HCT116 (cell line): ENCODE results near the gene SSU72. TPM values are rescaled to one million over a fixed set of nuclear protein-coding genes. Genes with fewer than 3 reads are reported as not detected.
"Not testable (repeated sequence)": the region's sequence is repeated elsewhere in the genome, so short reads cannot be mapped to it uniquely, and the experiment has no call there.

ENCODE experiments used
- ATAC-seq: fragments of 200-7000 bp; cut with Tn5 transposase; 2 replicates; pipeline ENCODE4 v1.9.1; 2020; ENCODE audit warnings: mild to moderate bottlenecking, moderate library complexity
- BruUV-seq: library from RNA; stranded (reverse); fragments of 400-500 nt; replicated peaks from 2 replicates; lab custom pipeline; 2021; lab: Mats Ljungman, UMichigan
- CTCF ChIA-PET: fragments of 300-600 bp; sonication (Branson Sonifier 250); formaldehyde crosslinking; loops from one replicate; lab custom pipeline; 2021; ENCODE audit warnings: antibody characterized with exemption; lab: Charles Lee
- POLR2A ChIA-PET: fragments of 300-600, 350-600 bp; sonication (Branson Sonifier 250); formaldehyde crosslinking; loops from one replicate; lab custom pipeline; 2021; ENCODE audit warnings: antibody characterized with exemption; lab: Charles Lee
- RAD21 ChIA-PET, 2 experiments: fragments of 300-600 bp; sonication (Branson Sonifier 250); formaldehyde crosslinking; loops; one replicate each; lab custom pipeline; 2023; ENCODE audit warnings: low total read pairs in 2 of 2; ENCODE audit not compliant: uncharacterized antibody in 2 of 2, unreplicated experiment in 2 of 2, low non-redundant PET in 1 of 2; lab: Charles Lee
- DNase-seq: peaks from one replicate; pipeline ENCODE4 v3.0.0-alpha.2; 2010; ENCODE audit warnings: low read depth, low spot score
- H2AFZ ChIP-seq: fragments of 200-600 bp; shearing (Covaris generic), sonication (generic); 2 replicates; pipeline ENCODE4 v1.6.1; 2017; ENCODE audit warnings: low read depth, mixed run types, mixed read lengths, antibody characterized with exemption, low read length; ENCODE audit not compliant: poor library complexity, severe bottlenecking
- H3K27ac ChIP-seq: 2 replicates; pipeline ENCODE4 v1.5.1; 2012; ENCODE audit warnings: low read depth, low read length
- H3K27me3 ChIP-seq: fragments of 200-600 bp; sonication (generic); 2 replicates; pipeline ENCODE4 v1.6.1; 2016; ENCODE audit warnings: mixed run types, low read length, mixed read lengths; ENCODE audit not compliant: insufficient read depth
- H3K36me3 ChIP-seq, 2 experiments: fragments of 200-500 bp in 1 of 2; fragments of 200-600 bp in 1 of 2; sonication (Bioruptor generic) in 1 of 2; sonication (generic) in 1 of 2; 2 replicates each; pipeline versions ENCODE4 v1.5.1 to v1.6.1; 2014 to 2016; ENCODE audit warnings: low read length in 2 of 2, inconsistent platforms in 1 of 2, mixed read lengths in 1 of 2, mixed run types in 1 of 2; ENCODE audit not compliant: insufficient read depth in 2 of 2, control insufficient read depth in 1 of 2
- H3K4me1 ChIP-seq, 2 experiments: fragments of 200-600 bp in 1 of 2; sonication (generic) in 1 of 2; 2 replicates each; pipeline versions ENCODE4 v1.5.1 to v1.6.1; 2012 to 2017; ENCODE audit warnings: low read length in 2 of 2, inconsistent platforms in 1 of 2, mild to moderate bottlenecking in 1 of 2, mixed read lengths in 1 of 2, mixed run types in 1 of 2, moderate library complexity in 1 of 2; ENCODE audit not compliant: insufficient read depth in 2 of 2, control insufficient read depth in 1 of 2
- H3K4me2 ChIP-seq: fragments of 200-600 bp; sonication (generic); 2 replicates; pipeline ENCODE4 v1.6.1; 2017; ENCODE audit warnings: mixed run types, low read length, mixed read lengths
- H3K4me3 ChIP-seq, 2 experiments: fragments of 200-600 bp in 1 of 2; sonication (generic) in 1 of 2; replicated peaks in 1 of 2; 2 replicates each; pipeline ENCODE4 v1.5.1; 2011 to 2016; ENCODE audit warnings: low read length in 2 of 2, control low read depth in 1 of 2, low read depth in 1 of 2, mild to moderate bottlenecking in 1 of 2, mixed read lengths in 1 of 2, mixed run types in 1 of 2
- H3K79me2 ChIP-seq: fragments of 200-600 bp; sonication (generic); 2 replicates; pipeline ENCODE4 v1.6.1; 2017; ENCODE audit warnings: mild to moderate bottlenecking, mixed run types, low read length, moderate library complexity, mixed read lengths; ENCODE audit not compliant: insufficient read depth
- H3K9ac ChIP-seq: fragments of 200-600 bp; sonication (generic); 2 replicates; pipeline ENCODE4 v1.6.1; 2016; ENCODE audit warnings: low read length, mixed read lengths
- H3K9me2 ChIP-seq: fragments of 200-600 bp; sonication (generic), shearing (Covaris generic); 2 replicates; pipeline ENCODE4 v1.6.1; 2017; ENCODE audit warnings: mixed run types, mild to moderate bottlenecking, moderate library complexity; ENCODE audit not compliant: insufficient read depth
- H3K9me3 ChIP-seq, 2 experiments: fragments of 200-500 bp in 1 of 2; fragments of 200-600 bp in 1 of 2; sonication (Bioruptor generic) in 1 of 2; sonication (generic) in 1 of 2; 2 replicates each; pipeline ENCODE4 v1.6.1; 2014 to 2017; ENCODE audit warnings: low read length in 2 of 2, mixed read lengths in 2 of 2, inconsistent platforms in 1 of 2, low read depth in 1 of 2, mild to moderate bottlenecking in 1 of 2, mixed run types in 1 of 2, moderate library complexity in 1 of 2; ENCODE audit not compliant: control insufficient read depth in 1 of 2, insufficient read depth in 1 of 2
- H4K20me1 ChIP-seq: fragments of 200-600 bp; sonication (generic), shearing (Covaris generic); 2 replicates; pipeline ENCODE4 v1.6.1; 2017; ENCODE audit warnings: mixed run types, mild to moderate bottlenecking, moderate library complexity; ENCODE audit not compliant: insufficient read depth
- ATF3 ChIP-seq: IDR thresholded peaks from 2 replicates; pipeline ENCODE4 v1.6.1; 2012
- CBX3 ChIP-seq: IDR thresholded peaks from 2 replicates; pipeline ENCODE4 v1.6.1; 2012; ENCODE audit warnings: low read depth
- CEBPB ChIP-seq: IDR thresholded peaks from 2 replicates; pipeline ENCODE4 v1.6.1; 2012; ENCODE audit warnings: low read depth
- EGR1 ChIP-seq: IDR thresholded peaks from 2 replicates; pipeline ENCODE4 v1.6.1; 2012; ENCODE audit warnings: low read depth
- ELF1 ChIP-seq: IDR thresholded peaks from 2 replicates; pipeline ENCODE4 v1.6.1; 2012; ENCODE audit warnings: low read depth, borderline replicate concordance
- EZH2 ChIP-seq: fragments of 200-600 bp; sonication (generic); IDR thresholded peaks from 2 replicates; pipeline ENCODE4 v1.6.1; 2017; ENCODE audit warnings: antibody characterized with exemption, mixed run types
- EZH2phosphoT487 ChIP-seq: fragments of 200-600 bp; IDR thresholded peaks from 2 replicates; pipeline ENCODE4 v1.6.1; 2018; ENCODE audit warnings: antibody characterized with exemption, borderline replicate concordance
- FOSL1 ChIP-seq: IDR thresholded peaks from 2 replicates; pipeline ENCODE4 v1.6.1; 2012; ENCODE audit warnings: low read depth
- MAX ChIP-seq: IDR thresholded peaks from 2 replicates; pipeline ENCODE4 v1.6.1; 2012
- POLR2A ChIP-seq: IDR thresholded peaks from 2 replicates; pipeline ENCODE4 v1.7.0; 2011; ENCODE audit warnings: borderline replicate concordance; ENCODE audit not compliant: insufficient read depth, insufficient read length; ENCODE audit errors: extremely low read depth
- POLR2AphosphoS5 ChIP-seq: IDR thresholded peaks from 2 replicates; pipeline ENCODE4 v1.6.1; 2011; ENCODE audit warnings: mild to moderate bottlenecking, low read depth, low read length, moderate library complexity
- RAD21 ChIP-seq: IDR thresholded peaks from 2 replicates; pipeline ENCODE4 v1.6.1; 2012; ENCODE audit warnings: low read depth, mild to moderate bottlenecking
- SIN3A ChIP-seq: IDR thresholded peaks from 2 replicates; pipeline ENCODE4 v1.6.1; 2012; ENCODE audit warnings: low read depth
- SP1 ChIP-seq: IDR thresholded peaks from 2 replicates; pipeline ENCODE4 v1.6.1; 2012; ENCODE audit warnings: low read depth
- SRF ChIP-seq: IDR thresholded peaks from 2 replicates; pipeline ENCODE4 v1.6.1; 2012; ENCODE audit warnings: low read depth
- TCF7L2 ChIP-seq: IDR thresholded peaks from 2 replicates; pipeline ENCODE4 v1.7.0; 2011; ENCODE audit warnings: borderline replicate concordance, inconsistent platforms; ENCODE audit not compliant: insufficient read depth, insufficient read length; ENCODE audit errors: extremely low read depth
- YY1 ChIP-seq: IDR thresholded peaks from 2 replicates; pipeline ENCODE4 v1.6.1; 2011; ENCODE audit warnings: low read length, low read depth, moderate library complexity, mild to moderate bottlenecking; ENCODE audit not compliant: insufficient replicate concordance; ENCODE audit errors: extremely low read depth
- ZFX ChIP-seq: fragments of 450-650 bp; IDR thresholded peaks from 2 replicates; pipeline ENCODE4 v1.6.1; 2017
- ZNF274 ChIP-seq: fragments of 200-500 bp; sonication (Bioruptor generic); IDR thresholded peaks from 2 replicates; pipeline ENCODE4 v1.6.1; 2014; ENCODE audit warnings: mild to moderate bottlenecking, low read depth, low read length, inconsistent platforms
- intact Hi-C: fragments of 100-400 bp; cut with micrococcal nuclease; formaldehyde crosslinking; loops from 2 replicates; pipeline ENCODE4 v1.10.0; 2022
- total RNA-seq: library from RNA; stranded (reverse); gene quantifications from one replicate; pipeline ENCODE4 v1.2.1, GENCODE V29; 2021; ENCODE audit not compliant: unreplicated experiment

SSU72 gene
- total RNA-seq, 1 experiment from 2014 or later, result 134 TPM

DNA sequence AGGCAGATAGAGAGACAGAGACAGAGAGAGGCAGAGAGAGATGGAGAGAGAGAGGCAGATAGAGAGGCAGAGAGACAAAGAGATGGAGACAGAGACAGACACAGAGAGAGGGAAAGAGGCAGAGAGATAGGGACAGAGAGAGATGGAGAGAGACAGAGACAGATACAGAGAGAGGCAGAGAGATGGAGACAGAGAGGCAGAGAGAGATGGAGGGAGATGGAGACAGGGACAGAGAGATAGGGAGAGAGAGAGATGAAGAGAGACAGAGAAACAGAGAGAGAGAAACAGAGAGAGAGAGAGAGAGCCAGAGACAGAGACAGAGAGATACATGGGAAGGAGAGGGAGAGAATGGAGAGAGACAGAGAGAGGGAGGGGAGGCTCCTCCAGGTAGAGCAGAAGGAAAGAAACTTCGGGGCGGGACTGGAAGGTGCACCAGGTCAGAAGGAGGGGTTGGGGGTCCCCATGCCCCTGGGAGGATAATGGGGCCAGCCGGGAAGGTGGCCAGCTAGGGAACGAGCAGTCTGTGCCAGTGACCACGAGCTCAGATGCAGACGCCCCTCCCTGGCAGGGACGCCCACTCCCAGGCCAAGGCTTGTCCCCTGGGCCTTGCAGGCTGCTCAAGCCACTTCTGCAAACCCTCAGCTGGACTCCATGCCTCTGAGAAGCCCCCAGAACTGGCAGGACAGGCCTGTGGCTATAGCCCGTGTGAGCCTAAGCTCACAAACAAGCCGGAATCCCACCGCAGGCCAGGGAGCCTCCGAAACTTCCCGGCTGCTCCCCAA, 22.0 kb upstream of the SSU72 start (continued):
- TF ChIP-seq SP1 (no peak), TCF7L2 (no peak)
- TF ChIP-seq, all 23 proteins: peak for 0

DNA sequence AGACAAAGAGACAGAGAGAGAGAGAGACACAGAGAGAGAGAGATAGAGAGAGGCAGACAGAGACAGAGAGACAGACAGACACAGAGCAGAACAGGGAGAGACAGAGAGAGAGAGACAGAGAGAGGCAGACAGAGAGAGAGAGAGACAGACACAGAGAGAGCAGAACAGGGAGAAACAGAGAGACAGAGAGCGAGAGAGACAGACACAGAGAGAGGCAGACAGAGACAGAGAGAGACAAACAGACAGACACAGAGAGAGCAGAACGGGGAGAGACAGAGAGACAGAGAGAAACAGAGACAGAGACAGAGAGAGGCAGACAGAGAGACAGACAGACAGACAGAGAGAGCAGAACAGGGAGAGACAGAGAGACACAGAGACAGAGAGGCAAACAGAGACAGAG, 20.7 kb upstream of the SSU72 start:
- DNase-seq, result not testable (repeated sequence)

GRCh38 chr1:1594602-1595260, 20.1 kb upstream of the SSU72 start:
- Histone ChIP-seq H3K36me3 (no peaks in the 10 kb centered on the region), H4K20me1 (no peaks in the 10 kb centered on the region), H3K9me3 (no peaks in the 10 kb centered on the region), H3K9me2 (no peaks in the 10 kb centered on the region), H3K27me3 (peaks cover 11% of the 10 kb centered on the region; the same call in 1 of the 2 replicates), H2AFZ (no peak overlapping the region), H3K4me1 (peaks cover 8 to 30% of the 10 kb centered on the region in 2 experiments; a peak in 3 of 4 replicates), H3K79me2 (no peaks in the 10 kb centered on the region), H3K4me3 (no peak overlapping the region), H3K27ac (no peak overlapping the region), H3K9ac (no peak overlapping the region), H3K4me2 (no peak overlapping the region)
- no peak for DNase-seq
- BruUV-seq, result no TSS peak
- intact Hi-C loops, result no loop called here
- ChIA-PET CTCF (no interaction called here), POLR2A (no interaction called here), RAD21 (no interaction called here)
- no peak for ATAC-seq
- no peak for TF ChIP-seq FOSL1
- no peak for TF ChIP-seq CEBPB
- no peak for TF ChIP-seq EZH2
- TF ChIP-seq SIN3A, result no peak
- no peak for TF ChIP-seq POLR2AphosphoS5
- TF ChIP-seq EZH2phosphoT487, result no peak
- TF ChIP-seq YY1, result no peak
- no peak for TF ChIP-seq ELF1
- TF ChIP-seq EGR1, result no peak
- TF ChIP-seq ZNF274, result no peak
- no peak for TF ChIP-seq CBX3
- TF ChIP-seq ATF3, result no peak
- TF ChIP-seq SRF, result no peak
- no peak for TF ChIP-seq RAD21
- no peak for TF ChIP-seq MAX
- no peak for TF ChIP-seq SP1
- TF ChIP-seq POLR2A, result no peak
- no peak for TF ChIP-seq ZFX

More for the DNA sequence above, 20.7 kb upstream of the SSU72 start:
- H3K9me3 ChIP-seq, H3K4me3 ChIP-seq, H4K20me1 ChIP-seq, BruUV-seq, H3K79me2 ChIP-seq, intact Hi-C loops, H3K9me2 ChIP-seq, ATAC-seq, H3K27ac ChIP-seq, CTCF ChIA-PET, H2AFZ ChIP-seq, POLR2A ChIA-PET, H3K36me3 ChIP-seq, RAD21 ChIA-PET, H3K4me2 ChIP-seq, H3K9ac ChIP-seq: not testable (repeated sequence)
- H3K4me1 ChIP-seq, result peaks cover 8 to 32% of the 10 kb centered on the region in 2 experiments; a peak in 3 of 4 replicates
- peaks cover 11% of the 10 kb centered on the region; the same call in 1 of the 2 replicates for H3K27me3 ChIP-seq
